CD4-positive, alpha-beta T cell treated with Interferon gamma for 1 hour (primary cell): ENCODE measurements around the gene WASF2.
A peak's percentile ranks its signal among the peaks of the same experiment; 100 is the strongest.

Experiments
- DNase-seq: peaks from one replicate; pipeline ENCODE4 v3.0.0-alpha.2; 2020

WASF2 gene

DNA sequence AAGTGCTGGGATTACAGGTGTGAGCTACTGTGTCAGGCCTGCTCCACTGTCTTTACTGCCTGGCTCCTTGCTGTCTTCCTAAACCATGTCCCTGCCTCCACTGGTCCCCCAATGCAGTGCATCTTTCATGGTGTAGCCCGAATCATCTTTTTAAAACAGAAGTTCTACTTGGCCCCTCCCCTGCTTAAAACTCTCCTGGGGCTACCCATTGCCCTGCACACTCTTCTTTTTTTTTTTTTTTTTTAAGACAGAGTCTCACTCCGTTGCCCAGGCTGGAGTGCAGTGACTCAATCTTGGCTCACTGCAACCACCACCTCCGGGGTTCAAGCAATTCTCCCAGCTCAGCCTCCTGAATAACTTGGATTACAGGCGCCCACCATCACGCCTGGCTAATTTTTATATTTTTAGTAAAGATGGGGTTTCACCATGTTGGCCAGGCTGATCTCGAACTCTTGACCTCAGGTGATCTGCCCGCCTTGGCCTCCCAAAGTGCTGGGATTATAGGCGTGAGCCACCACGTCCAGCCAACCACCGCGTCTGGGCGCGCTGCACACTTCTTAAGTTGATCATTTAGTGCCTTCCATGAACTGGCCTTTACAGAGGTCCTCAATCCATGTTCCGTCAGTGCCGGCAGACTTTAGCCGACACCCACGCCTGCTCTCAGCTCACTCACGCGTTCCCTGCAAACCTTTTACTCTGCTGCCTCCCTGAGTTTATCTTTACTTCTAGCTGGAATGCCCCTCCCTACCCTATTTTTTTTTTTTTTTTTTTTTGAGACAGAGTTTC, 117.8 kb downstream of the WASF2 start:
- DNase-seq: no peak

DNA sequence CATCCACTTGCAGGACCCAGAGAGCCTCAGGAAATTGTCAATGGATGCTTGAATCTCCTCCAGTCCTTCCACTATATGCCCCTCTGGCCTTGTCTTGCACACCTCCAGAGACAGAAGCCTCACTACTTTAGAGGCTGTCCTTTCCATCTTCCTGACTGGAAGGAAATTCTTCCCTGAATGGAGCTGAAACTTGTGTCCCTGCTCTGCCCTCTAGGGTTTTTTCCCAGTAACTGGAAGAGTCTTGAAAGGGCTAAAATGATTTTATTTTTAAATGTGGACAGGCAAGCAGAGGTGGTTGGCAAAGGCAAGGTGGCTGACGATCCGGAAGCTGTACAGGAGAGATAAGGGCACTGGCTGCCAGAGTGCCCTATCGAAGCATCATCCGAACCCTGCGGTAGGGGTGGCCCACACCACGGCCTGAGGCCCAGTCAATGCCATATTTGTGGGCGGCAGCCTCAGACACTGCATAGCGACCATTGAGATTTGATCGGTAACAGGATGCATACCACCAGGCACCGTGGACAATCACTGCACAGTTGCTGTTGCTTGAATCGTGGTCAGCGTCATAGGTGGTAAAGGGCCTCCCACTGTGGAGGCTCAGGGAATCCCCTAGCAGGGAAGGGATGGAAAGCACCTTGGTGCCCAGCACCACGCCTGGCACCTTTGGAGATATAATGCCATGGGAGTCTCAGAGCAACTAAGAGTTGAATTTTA, 120.9 kb downstream of the WASF2 start:
- peak; percentile 22 for DNase-seq

DNA sequence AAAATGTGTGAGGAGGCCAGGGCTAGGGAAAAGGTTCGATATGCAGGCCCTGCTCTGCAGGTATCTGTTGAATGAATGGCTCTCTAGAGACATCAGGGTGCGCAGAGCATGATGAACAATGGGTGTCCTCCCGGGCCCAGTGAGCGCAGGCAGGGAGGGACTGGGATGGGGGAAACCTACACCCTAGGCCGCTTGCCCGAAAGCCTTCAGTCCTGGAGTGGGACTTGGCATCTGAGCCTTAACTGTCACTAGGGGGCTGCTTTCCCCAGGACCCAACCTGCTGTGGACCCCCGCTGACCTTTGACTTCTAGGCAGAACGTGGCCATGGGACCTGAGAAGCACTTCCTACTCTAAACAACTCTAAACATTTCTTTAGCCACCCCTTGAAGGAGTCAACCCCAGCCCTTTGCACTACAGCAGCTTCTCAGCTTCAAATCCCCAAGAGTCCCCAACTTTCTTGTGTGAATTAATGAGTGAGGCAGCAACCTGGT, 122.8 kb downstream of the WASF2 start:
- no peak for DNase-seq

DNA sequence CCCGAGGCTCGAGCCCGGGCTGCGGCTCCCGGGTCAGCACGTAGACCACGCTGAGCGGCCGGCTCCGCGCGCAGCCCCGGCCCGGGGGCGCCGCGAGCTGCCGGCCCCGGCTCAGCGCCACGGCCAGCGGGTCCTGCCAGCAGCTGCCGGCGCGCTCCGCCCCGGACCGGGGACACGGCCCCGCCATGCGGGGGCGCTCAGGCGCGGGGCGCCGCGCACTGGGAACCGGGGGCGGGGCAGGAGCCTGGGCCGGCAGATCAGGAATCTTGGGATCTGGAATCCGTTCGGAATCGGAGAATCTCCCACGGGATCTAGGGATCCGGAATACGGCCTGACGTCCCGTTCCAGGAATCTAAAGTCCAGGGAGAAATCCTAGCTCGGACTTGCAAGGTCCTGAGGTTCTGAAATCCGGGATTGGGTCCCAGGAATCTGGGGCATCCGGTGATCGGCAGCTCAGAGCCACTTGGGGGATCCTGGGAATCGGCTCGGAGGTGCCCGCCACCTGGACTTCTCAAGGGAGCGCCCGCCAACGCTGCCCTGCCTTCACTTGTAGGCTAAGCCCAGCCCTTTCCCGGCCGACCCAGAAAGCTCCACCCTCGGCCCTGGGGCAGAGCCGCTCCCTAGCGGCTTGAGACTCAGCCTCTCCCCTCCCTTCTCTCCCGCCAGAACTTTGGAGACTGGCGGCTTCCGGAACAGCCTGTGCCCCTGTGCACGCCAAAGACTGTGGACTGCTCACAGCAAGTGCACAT, 123.4 kb downstream of the WASF2 start, which contains the start of gene MAP3K6:
Gene MAP3K6, minus strand, starts transcription at position 551 of the 749 bp plus-strand sequence. Its CDS starts 364 bp downstream, at position 187.
- DNase-seq: no peak

DNA sequence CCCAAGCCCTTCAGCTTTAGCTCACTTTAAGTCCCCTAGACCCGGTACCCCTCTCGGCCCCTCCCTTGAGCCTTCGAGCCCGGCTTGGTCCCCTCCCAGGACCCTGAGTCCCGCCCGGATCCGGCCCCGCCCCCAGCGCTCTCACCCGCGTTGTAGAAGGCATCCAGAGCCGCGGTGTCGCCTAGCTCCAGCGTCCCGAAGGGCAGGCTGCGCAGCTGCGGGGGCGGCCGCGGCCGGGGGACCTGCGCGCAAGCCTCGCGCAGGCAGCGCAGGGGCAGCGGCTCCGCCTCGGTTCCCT, 123.9 kb downstream of the WASF2 start:
- DNase-seq: peak; percentile 63

DNA sequence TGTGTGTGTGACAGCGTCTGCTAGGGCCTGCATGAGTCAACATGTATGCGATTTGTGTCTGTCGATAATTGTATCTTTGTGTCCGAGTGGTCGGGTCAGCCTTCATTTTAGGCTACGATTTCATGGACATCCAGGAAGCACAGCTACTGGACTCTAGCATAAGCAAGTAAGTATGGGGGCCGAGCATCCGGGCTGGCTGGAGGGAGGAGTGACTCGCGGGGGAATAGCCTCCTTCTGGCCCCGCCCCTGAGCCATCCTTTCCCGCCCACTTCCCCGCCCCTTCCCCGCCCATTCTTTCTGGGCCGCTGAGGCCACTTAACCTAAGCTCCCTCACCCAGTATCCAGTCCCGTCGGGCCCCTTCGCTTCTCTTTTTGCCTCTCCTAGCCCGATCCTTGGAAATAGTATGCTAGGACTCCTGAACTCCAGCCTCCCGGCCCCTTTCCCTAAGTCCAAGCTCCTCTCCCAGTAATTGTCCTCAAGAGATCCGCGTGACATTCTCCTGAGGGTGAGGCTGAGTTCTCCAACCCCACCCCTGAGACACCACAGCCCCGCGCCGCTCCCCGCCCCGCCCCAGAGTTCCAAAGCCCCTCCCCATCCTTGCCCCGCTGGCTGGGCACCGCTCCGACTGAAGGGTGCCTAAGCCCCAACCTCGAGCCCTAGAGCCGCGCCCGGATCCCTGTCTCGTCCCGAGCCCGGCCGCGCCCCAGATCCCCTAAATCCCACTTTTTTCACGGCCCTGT, 124.4 kb downstream of the WASF2 start:
- peak; percentile 75 for DNase-seq

DNA sequence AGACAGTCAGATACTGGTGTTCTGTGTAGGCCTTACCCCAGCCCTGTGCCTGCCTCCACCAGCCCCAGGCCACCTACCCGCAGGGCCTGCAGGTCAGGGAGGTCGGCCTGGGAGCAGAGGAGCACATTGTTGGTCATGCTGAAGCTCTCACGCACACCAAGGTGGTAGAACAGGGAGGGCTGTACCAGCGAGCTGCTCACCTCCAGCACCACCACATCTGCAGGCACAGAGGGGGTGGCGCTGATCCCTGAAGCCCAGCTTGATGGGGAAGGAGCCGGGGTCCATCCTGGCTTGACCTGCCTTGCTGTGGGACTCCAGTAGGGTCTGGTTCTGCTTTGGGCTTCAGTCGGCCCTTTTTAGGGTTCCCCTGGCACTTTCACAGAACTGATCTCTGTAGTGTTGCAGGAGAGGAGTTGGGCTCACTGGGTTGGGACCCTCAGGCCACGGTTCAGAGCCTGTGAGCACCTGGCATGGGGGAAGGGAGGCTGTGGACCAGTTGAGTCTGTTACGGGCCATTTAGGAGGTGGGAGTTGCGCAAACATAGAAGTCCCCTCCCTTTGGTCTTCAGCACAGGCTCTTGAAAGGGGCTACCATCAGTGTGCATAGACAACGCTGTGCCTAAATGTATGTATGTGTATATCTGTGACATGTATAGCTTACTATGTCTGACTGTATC, 125.1 kb downstream of the WASF2 start:
- no peak for DNase-seq

DNA sequence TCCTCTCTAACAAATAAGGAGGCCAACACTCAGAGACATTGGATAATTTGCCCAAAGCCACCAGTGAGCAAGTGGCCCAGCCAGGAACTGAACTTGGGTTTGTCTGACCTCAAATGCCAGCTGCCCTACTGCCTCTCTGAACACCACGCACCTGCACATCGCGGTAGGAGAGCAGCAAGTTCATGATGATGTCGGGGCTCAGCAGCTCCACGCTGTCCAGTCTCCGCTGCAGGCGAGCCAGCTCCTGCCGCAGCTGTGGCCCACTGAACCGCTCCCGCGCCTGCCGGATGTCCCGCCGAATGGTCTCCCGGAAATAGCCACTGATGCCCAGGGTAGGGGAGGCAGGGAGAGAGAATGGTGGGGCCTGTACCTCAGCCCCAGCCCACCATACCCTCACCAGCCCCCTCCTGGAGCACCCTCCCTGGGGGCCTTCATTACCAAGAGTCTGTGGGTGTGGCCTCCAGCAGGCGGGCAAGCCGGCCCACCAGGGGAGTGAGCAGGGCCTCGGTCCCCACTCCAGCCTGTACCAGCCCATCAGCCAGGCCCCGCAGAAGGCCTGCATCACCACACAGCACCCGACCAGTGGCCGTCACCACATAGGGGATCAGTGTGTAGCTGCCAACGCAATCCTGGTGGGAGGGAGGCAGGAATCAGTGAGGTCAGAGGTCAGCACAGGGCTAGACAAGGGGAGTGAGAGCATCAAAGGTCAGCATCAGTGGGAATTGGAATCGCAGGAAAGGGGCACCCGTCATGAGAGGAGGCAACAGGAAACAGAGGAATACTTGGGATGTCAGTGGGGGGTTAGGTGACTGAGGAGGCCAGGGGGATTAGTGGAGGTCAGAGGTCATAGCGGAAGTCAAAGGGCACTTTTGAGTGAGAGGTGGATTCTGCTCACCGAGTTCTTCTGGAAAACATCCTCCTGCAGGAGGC, 125.9 kb downstream of the WASF2 start:
- no peak for DNase-seq

DNA sequence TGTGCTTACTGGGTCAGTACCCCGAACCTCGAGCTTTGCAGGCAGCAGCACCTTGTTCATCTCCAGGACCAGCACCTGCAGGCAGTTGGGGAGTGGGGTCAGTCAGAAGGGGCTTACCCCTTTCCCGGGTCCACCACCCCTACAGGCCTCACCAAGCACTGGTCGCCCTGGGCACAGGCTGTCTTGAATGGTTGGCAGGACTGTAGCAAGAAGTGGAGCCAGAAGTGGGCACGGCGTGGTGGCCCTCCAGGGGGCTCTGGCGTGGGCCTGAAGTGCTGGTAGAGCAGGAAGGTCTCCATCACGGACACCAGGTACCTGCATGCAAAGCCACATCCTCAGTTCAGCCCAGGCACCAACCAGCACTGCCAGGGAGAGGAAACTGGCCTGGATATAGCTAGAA, 128.4 kb downstream of the WASF2 start:
- no peak for DNase-seq

DNA sequence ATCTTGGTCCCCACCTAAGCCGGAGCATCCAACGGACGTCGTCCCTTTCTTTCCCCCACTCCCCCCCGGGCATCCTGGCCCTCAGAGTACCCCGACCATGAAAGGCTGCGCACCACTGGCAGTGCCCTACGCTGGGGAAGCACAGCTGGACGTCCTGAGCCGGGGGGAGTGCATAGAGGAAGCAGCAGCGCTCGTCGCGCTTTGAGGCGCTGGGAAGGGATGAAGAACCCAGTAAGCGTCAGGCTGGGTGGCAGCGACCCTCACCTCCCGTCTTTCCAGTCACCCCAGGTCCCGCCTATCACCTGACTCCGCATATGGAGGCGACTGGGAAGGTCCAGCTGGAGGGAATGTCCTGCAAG, 128.9 kb downstream of the WASF2 start:
- no peak for DNase-seq

DNA sequence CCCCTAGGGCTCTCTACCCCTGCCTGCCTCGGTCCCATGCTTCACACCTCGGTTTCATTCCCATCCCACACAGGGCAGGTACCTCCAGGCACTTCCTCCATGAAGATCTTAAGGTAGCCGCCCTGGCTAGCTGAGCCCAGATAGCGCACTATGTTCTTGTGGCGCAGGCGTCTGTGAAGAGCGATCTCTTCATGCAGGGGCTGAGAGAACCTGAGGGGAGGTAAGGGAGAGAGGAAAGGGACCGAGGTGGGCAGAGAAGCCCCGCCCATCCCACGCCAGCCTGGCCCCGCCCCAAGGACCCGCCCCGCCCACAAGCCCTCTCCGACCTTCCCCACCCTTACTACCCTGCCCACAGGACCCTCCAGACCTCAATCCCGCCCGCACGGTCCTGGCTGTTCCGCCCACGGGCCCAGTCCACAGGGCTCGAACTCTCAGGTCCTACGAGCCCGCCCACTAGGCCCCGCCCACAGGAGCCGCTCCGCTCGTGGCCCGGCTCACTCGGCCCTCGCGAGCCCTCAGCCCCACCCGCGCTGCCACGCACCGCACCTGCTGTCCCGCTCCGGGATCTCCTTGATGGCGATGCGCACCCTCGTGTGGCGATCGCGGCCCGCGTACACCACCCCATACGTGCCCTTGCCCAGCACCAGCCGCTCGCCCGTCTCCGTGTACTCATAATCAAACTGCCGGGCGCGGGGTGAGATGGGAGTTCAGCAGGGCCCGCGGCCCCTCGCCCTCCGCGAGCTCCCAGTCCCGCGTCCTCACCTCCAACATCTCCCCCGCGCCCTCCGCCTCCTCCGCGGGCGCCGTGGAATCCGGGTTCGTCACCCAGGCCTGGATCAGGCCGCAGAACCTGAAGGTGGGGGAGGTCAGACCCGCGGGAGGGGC, 129.6 kb downstream of the WASF2 start:
- DNase-seq: peak; percentile 41

DNA sequence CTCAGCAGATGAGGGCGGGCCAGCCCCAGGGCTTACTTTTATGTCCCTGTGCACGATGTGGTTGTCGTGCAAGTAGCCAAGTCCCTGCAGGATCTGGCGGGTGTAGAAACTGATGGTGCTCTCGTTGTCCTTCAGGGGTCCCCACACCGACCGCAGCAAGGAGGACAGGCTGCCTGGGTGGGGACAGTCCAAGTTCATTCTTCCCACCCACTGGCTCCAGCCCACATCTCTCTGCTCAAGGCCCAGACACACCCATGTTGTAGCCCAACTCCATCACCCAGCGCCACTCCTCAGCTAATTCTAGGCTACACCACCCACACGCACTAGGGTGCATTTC, 130.2 kb downstream of the WASF2 start:
- DNase-seq: no peak

DNA sequence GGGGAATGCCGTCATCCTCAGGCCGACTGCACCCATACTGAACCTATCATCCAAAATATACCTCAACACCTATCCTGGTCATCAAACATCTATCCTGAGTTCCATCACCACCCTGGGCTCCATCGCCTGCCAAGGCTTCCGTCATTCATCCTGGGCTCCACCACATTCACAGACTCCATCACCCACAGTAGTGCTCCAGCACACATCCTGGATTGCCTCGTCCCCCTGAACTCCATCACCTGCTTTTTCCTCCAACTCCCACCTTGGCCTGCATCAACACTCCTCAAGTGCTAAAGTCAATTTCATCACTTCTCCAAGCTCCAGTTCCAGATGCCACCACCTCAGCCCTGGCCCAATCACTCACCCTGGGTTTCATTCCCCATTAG, 131.0 kb downstream of the WASF2 start:
- DNase-seq: no peak

DNA sequence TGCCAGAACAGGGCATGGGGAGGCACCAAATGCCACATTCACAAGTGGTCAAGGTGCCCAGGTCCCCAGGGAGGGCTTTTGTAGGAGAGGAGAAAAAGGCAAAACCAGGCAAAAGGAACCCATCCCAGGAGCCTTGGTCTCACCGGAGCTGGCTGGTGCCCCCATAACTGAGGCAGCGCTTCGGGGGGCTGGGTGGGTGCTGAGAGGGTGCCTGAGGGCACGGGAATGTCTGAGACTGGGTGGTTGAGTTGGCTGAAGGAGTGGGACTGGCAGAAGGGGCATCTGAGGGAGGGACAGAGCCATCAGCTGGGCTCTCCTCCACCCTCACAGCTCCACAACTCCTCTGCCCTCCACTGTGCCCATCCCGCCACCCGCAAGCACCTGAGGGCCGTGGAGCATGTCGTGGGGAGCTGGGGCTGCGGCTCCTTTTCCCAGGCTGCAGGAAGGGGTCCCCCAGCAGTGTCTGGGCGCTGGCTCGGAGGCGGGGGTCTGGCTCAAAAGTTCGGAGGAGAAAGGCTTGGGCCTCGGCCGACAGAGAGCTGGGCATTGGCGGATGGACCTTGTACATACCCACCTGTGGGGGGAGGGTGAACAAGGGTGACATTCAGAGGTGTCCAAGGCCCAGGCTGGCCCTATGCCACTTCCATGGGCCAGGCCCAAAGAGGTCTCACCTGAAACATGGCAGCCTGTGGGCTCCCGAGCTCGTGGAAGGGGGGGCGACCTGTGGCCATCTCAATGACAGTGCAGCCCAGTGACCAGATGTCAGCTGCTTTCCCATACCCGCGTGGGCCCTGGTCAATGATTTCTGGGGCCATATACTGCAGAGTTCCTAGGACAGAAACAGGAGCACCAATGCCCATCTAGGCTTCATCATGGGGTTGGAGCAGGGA, 131.7 kb downstream of the WASF2 start:
- DNase-seq: no peak

DNA sequence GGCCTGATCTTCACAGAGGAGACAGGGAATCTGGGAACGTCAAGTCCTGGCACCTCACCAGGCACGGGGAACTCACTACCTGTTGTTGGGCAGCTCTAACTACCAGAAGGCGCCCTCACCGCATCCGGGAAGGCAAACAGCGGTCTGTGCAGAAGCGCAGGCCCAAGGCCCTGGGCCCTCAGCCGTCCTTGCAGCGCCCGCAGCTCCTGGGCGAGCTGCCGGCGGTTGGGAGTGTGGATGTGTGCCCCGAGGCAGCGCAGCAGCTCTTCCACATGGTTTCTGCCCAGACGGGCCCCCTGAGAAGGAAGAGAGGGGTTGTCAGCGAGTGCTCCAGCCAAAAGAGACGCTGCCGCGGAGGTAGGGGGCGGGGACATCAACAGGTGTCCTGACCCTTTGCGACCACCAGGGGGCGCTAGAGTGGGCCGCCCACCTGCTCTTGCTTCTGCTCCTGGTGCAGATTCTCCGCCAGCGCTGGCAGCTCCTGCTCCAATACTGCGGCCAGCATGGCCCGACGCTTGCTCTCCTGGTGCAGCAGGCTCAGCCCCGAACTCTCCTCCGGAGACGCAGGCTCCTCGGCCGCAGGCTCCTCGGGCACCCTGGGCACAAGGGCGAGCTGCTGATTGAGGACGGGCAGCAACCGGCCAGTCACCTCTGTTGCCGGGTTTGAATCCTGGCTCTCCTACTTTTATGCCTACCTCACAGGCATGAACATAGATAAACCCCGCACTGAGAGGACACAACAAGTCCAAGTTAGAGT, 132.5 kb downstream of the WASF2 start:
- peak; percentile 80 for DNase-seq

DNA sequence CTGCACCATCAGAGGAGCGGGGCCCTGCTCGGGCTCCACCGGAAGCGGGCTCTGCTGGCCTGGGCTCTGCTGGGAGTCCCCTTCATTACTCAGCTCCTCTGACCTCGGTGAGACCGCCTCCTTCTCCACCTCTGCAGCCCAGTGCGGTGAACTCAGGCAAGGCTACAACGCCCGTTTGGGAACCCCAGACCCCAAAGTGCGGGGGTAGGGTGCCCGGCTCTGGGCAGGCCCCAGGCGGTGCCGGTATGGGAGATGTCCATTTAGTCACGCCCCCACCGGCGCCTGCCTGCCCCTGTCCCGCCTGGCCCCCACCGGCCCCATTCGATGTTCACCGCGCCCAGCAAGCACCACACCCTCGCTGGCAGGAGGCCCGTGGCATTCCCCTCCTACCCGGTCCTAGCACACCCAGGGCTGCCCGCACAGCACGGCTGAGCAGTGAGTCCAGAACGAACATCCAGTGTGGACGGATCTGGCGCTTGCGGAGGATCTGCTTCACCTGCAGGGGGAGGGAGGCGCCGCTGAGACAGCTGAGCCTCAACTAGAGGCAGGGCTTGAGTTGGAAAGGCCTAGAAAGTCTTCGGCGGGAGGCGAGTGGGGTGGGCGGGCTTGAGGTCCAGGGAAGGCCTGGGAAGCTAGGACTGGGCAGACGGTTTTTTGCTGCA, 133.2 kb downstream of the WASF2 start:
- peak; percentile 26 for DNase-seq

DNA sequence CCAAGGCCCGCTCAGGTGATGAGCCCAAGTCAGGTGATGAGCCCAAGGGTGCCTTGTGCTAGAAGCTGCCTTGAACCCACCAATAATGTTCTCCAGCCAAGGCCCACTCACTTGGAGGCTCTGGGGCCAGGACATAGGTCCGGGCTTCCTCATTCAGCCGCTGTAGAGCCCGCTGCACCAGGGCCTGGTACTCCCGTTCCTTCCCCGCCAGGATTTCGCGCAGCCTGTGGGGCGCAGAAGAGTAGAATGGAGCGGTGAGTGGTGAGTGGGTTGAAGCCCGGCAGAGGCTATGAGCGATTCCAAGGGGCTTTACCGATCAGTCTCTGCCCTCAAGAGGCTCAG, 133.7 kb downstream of the WASF2 start:
- DNase-seq: no peak

DNA sequence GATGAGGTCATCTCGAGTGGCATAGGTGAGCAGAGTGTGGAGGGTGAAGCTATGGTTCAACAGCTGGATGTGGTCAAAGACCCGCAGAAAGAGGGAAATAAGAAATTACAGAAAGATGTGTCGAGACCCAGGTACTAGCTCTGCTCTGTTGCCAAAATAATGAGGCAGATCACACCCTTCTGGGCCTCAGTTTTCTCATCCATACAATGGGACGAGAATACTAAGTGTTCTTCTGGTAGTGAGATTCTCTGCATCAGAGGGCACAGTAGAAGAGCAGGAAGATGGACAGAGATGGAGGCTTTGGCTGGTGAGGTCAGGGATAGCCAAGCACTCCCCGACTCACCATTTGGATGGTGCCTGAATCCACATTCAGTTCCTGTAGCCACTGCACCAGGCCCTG, 134.3 kb downstream of the WASF2 start:
- no peak for DNase-seq
